HG02943 (cell line): ENCODE measurements around the gene ARID5B.

Experiments used
- ATAC-seq: cut with Tn5 transposase; IDR thresholded peaks from one replicate; pipeline ENCODE4 v1.9.1; 2021; ENCODE audit warnings: mild to moderate bottlenecking, low read depth, moderate library complexity; ENCODE audit not compliant: unreplicated experiment

Gene ARID5B

GRCh38 chr10:62082729-62083411, 181.4 kb downstream of the ARID5B start:
- ATAC-seq = peak; percentile 40

GRCh38 chr10:62083412-62084267, 182.1 kb downstream of the ARID5B start:
- ATAC-seq = no peak

- no peak for ATAC-seq
Measured at GRCh38 chr10:62084451-62084850, 183.0 kb downstream of the ARID5B start.

GRCh38 chr10:62085404-62085803, 183.9 kb downstream of the ARID5B start:
- no peak for ATAC-seq

GRCh38 chr10:62085821-62086220, 184.3 kb downstream of the ARID5B start:
- no peak for ATAC-seq

- ATAC-seq = no peak
Measured at GRCh38 chr10:62087329-62087728, 185.8 kb downstream of the ARID5B start.

- ATAC-seq = no peak
Measured at GRCh38 chr10:62088786-62089185, 187.3 kb downstream of the ARID5B start.

- no peak for ATAC-seq
Measured at GRCh38 chr10:62092301-62093030, 191.0 kb downstream of the ARID5B start.

- no peak for ATAC-seq
Measured at GRCh38 chr10:62093863-62094291, 192.4 kb downstream of the ARID5B start.

GRCh38 chr10:62095181-62096122, 194.0 kb downstream of the ARID5B start:
- no peak for ATAC-seq

GRCh38 chr10:62096256-62096933, 194.9 kb downstream of the ARID5B start:
- no peak for ATAC-seq

- ATAC-seq = no peak
Measured at GRCh38 chr10:62098278-62099121, 197.0 kb downstream of the ARID5B start.

GRCh38 chr10:62099299-62099698, 197.8 kb downstream of the ARID5B start:
- no peak for ATAC-seq

GRCh38 chr10:62103857-62104256, 202.4 kb downstream of the ARID5B start:
- no peak for ATAC-seq

- ATAC-seq = no peak
Measured at GRCh38 chr10:62106929-62107519, 205.5 kb downstream of the ARID5B start.

- no peak for ATAC-seq
Measured at GRCh38 chr10:62108759-62109586, 207.5 kb downstream of the ARID5B start.

GRCh38 chr10:62109587-62110293, 208.2 kb downstream of the ARID5B start:
- ATAC-seq = peak; percentile 71
